GM21529 (cell line): ENCODE data around the gene METAP1.
"Not testable (repeated sequence)": the region's sequence is repeated elsewhere in the genome, so short reads cannot be mapped to it uniquely, and the experiment has no call there.

Source experiments
- ATAC-seq: cut with Tn5 transposase; IDR thresholded peaks from one replicate; pipeline ENCODE4 v1.9.1; 2021; ENCODE audit not compliant: unreplicated experiment

Gene METAP1

GRCh38 chr4:99054428-99054994 lies 59.0 kb downstream of the METAP1 start:
- ATAC-seq: peak; percentile 60

GRCh38 chr4:99058228-99058627 lies 62.7 kb downstream of the METAP1 start:
- no peak for ATAC-seq

- ATAC-seq: no peak
Measured at GRCh38 chr4:99059550-99059949, 64.0 kb downstream of the METAP1 start.

- no peak for ATAC-seq
Measured at GRCh38 chr4:99061048-99061700, 65.7 kb downstream of the METAP1 start.

GRCh38 chr4:99062120-99062519 lies 66.6 kb downstream of the METAP1 start:
- ATAC-seq: no peak

- ATAC-seq: not testable (repeated sequence)
Measured at GRCh38 chr4:99065521-99065920, 70.0 kb downstream of the METAP1 start.

- ATAC-seq: no peak
Measured at GRCh38 chr4:99067617-99068016, 72.1 kb downstream of the METAP1 start.

- no peak for ATAC-seq
Measured at GRCh38 chr4:99071159-99071558, 75.6 kb downstream of the METAP1 start.

- ATAC-seq: no peak
Measured at GRCh38 chr4:99074816-99075215, 79.3 kb downstream of the METAP1 start.

GRCh38 chr4:99076292-99076976 lies 80.9 kb downstream of the METAP1 start:
- ATAC-seq: no peak

GRCh38 chr4:99077177-99077576 lies 81.7 kb downstream of the METAP1 start:
- ATAC-seq: no peak

- ATAC-seq: no peak
Measured at GRCh38 chr4:99078336-99078735, 82.8 kb downstream of the METAP1 start.

- no peak for ATAC-seq
Measured at GRCh38 chr4:99078931-99079624, 83.6 kb downstream of the METAP1 start.

GRCh38 chr4:99079625-99080295 lies 84.2 kb downstream of the METAP1 start:
- no peak for ATAC-seq

- ATAC-seq: not testable (repeated sequence)
Measured at GRCh38 chr4:99080869-99081268, 85.3 kb downstream of the METAP1 start.

GRCh38 chr4:99082192-99082591 lies 86.7 kb downstream of the METAP1 start:
- ATAC-seq: no peak

- no peak for ATAC-seq
Measured at GRCh38 chr4:99084595-99084994, 89.1 kb downstream of the METAP1 start.

- peak; percentile 24 for ATAC-seq
Measured at GRCh38 chr4:99088023-99088449, 92.5 kb downstream of the METAP1 start.

GRCh38 chr4:99088481-99089365 lies 93.2 kb downstream of the METAP1 start, which contains the start of gene ADH5:
Gene ADH5, minus strand, starts transcription at chr4:99088788. Its CDS starts 88 bp downstream, at chr4:99088700.
- ATAC-seq: peak; percentile 93
